NCI-H2107 (cell line): Measurements from ENCODE around the gene JOSD1.
A peak's percentile ranks its signal among the peaks of the same experiment; 100 is the strongest.
"Not testable (repeated sequence)": the region's sequence is repeated elsewhere in the genome, so short reads cannot be mapped to it uniquely, and the experiment has no call there.

ENCODE experiments used
- DNase-seq: peaks from one replicate; lab custom pipeline; 2025; lab: John Stamatoyannopoulos, UW

Gene JOSD1

GRCh38 chr22:38684895-38685294 is 15.8 kb downstream of the JOSD1 start:
- DNase-seq, result no peak

- DNase-seq, result peak; percentile 35
Observed at GRCh38 chr22:38681582-38682335, 19.0 kb downstream of the JOSD1 start, which contains the start of gene TOMM22. Gene TOMM22 (plus strand): TSS chr22:38681957. CDS start chr22:38681979, 22 bp downstream.

GRCh38 chr22:38675833-38676232 is 24.9 kb downstream of the JOSD1 start:
- no peak for DNase-seq

GRCh38 chr22:38674888-38675287 is 25.9 kb downstream of the JOSD1 start:
- no peak for DNase-seq

GRCh38 chr22:38657045-38657909 is 43.5 kb downstream of the JOSD1 start:
- DNase-seq, result no peak

- peak; percentile 59 for DNase-seq
Observed at GRCh38 chr22:38656256-38657044, 44.3 kb downstream of the JOSD1 start, which contains the start of the genes CBY1 and FAM227A. Gene CBY1 (plus strand): TSS chr22:38656638. CDS start chr22:38668055, 11,417 bp downstream. Gene FAM227A (minus strand): TSS chr22:38656392. CDS start chr22:38650168, 6,224 bp downstream.

- DNase-seq, result no peak
Observed at GRCh38 chr22:38655519-38656255, 45.1 kb downstream of the JOSD1 start.

- DNase-seq, result no peak
Observed at GRCh38 chr22:38653741-38654140, 47.0 kb downstream of the JOSD1 start.

GRCh38 chr22:38652859-38653258 is 47.9 kb downstream of the JOSD1 start:
- no peak for DNase-seq

GRCh38 chr22:38649841-38650522 is 50.8 kb downstream of the JOSD1 start:
- DNase-seq, result no peak

- DNase-seq, result no peak
Observed at GRCh38 chr22:38645430-38645829, 55.3 kb downstream of the JOSD1 start.

- DNase-seq, result not testable (repeated sequence)
Observed at GRCh38 chr22:38644245-38644644, 56.5 kb downstream of the JOSD1 start.

- DNase-seq, result no peak
Observed at GRCh38 chr22:38641476-38642040, 59.2 kb downstream of the JOSD1 start.

GRCh38 chr22:38638728-38639127 is 62.0 kb downstream of the JOSD1 start:
- DNase-seq, result no peak

GRCh38 chr22:38638216-38638615 is 62.5 kb downstream of the JOSD1 start:
- no peak for DNase-seq
